H9 (cell line): ENCODE measurements around the gene TPRN. TPM values are rescaled to one million over a fixed set of nuclear protein-coding genes. Genes with fewer than 3 reads are reported as not detected.
A peak's percentile ranks its signal among the peaks of the same experiment; 100 is the strongest.

Experiments used
- DNase-seq: peaks from one replicate; pipeline ENCODE4 v3.0.0-alpha.2; 2017
- H2AFZ ChIP-seq: one replicate; pipeline ENCODE4 v1.6.1; 2013; ENCODE audit warnings: mild to moderate bottlenecking, low read length, control low read depth, moderate library complexity
- H2AK5ac ChIP-seq: 2 replicates; pipeline ENCODE4 v1.6.1; 2013; ENCODE audit warnings: low read length, control low read depth, mixed read lengths; ENCODE audit not compliant: insufficient read length
- H2BK120ac ChIP-seq: one replicate; pipeline ENCODE4 v1.6.1; 2013; ENCODE audit warnings: low read depth, mild to moderate bottlenecking, low read length, control low read depth, inconsistent platforms; ENCODE audit not compliant: poor library complexity, severe bottlenecking
- H2BK12ac ChIP-seq: 2 replicates; pipeline ENCODE4 v1.6.1; 2013; ENCODE audit warnings: low read length, control low read depth, mixed read lengths, low read depth; ENCODE audit not compliant: insufficient read length
- H2BK15ac ChIP-seq: 2 replicates; pipeline ENCODE4 v1.6.1; 2013; ENCODE audit warnings: low read depth, low read length, control low read depth
- H2BK20ac ChIP-seq: one replicate; pipeline ENCODE4 v1.6.1; 2013; ENCODE audit warnings: low read depth, mild to moderate bottlenecking, low read length, control low read depth, inconsistent platforms; ENCODE audit not compliant: poor library complexity, severe bottlenecking
- H2BK5ac ChIP-seq: 2 replicates; pipeline ENCODE4 v1.6.1; 2013; ENCODE audit warnings: low read length, control low read depth, mixed read lengths; ENCODE audit not compliant: insufficient read length
- H3K14ac ChIP-seq: 2 replicates; pipeline ENCODE4 v1.6.1; 2013; ENCODE audit warnings: low read length, control low read depth; ENCODE audit not compliant: insufficient read depth
- H3K18ac ChIP-seq: 2 replicates; pipeline ENCODE4 v1.6.1; 2013; ENCODE audit warnings: low read depth, mild to moderate bottlenecking, mixed read lengths, low read length, control low read depth; ENCODE audit not compliant: insufficient read length
- H3K23ac ChIP-seq: 2 replicates; pipeline ENCODE4 v1.6.1; 2013; ENCODE audit warnings: low read length, control low read depth, mixed read lengths, low read depth; ENCODE audit not compliant: insufficient read length
- H3K23me2 ChIP-seq: 2 replicates; pipeline ENCODE4 v1.6.1; 2013; ENCODE audit warnings: low read depth, mild to moderate bottlenecking, mixed read lengths, low read length, control low read depth; ENCODE audit not compliant: insufficient read length, poor library complexity, severe bottlenecking
- H3K27ac ChIP-seq: 2 replicates; pipeline ENCODE4 v1.5.1; 2013; ENCODE audit warnings: low read length, control low read depth, mixed read lengths, low read depth; ENCODE audit not compliant: insufficient read length
- H3K27me3 ChIP-seq: 2 replicates; pipeline ENCODE4 v1.6.1; 2013; ENCODE audit warnings: low read length, control low read depth, inconsistent platforms; ENCODE audit not compliant: insufficient read depth
- H3K4ac ChIP-seq: 2 replicates; pipeline ENCODE4 v1.6.1; 2013; ENCODE audit warnings: low read depth, mild to moderate bottlenecking, control low read depth, inconsistent platforms, low read length, moderate library complexity
- H3K4me1 ChIP-seq: 2 replicates; pipeline ENCODE4 v1.6.1; 2013; ENCODE audit warnings: low read length, control low read depth, inconsistent platforms; ENCODE audit not compliant: insufficient read depth
- H3K4me2 ChIP-seq: 2 replicates; pipeline ENCODE4 v1.6.1; 2013; ENCODE audit warnings: low read length, control low read depth, mixed read lengths; ENCODE audit not compliant: insufficient read length, insufficient read depth
- H3K56ac ChIP-seq: 2 replicates; pipeline ENCODE4 v1.6.1; 2013; ENCODE audit warnings: low read depth, mild to moderate bottlenecking, mixed read lengths, low read length, control low read depth; ENCODE audit not compliant: insufficient read length
- H3K79me1 ChIP-seq: 2 replicates; pipeline ENCODE4 v1.6.1; 2013; ENCODE audit warnings: low read depth, mild to moderate bottlenecking, moderate library complexity, low read length, control low read depth, inconsistent platforms; ENCODE audit not compliant: insufficient read depth, poor library complexity, severe bottlenecking
- H3K79me2 ChIP-seq: 2 replicates; pipeline ENCODE4 v1.6.1; 2013; ENCODE audit warnings: low read length, control low read depth, inconsistent platforms; ENCODE audit not compliant: insufficient read depth
- H3K9ac ChIP-seq: 2 replicates; pipeline ENCODE4 v1.6.1; 2013; ENCODE audit warnings: low read length, control low read depth, mixed read lengths; ENCODE audit not compliant: insufficient read length; ENCODE audit errors: extremely low read depth
- H3K9me3 ChIP-seq: one replicate; pipeline ENCODE4 v1.6.1; 2013; ENCODE audit warnings: low read depth, low read length, inconsistent platforms; ENCODE audit not compliant: control insufficient read depth
- H3T11ph ChIP-seq: one replicate; pipeline ENCODE4 v1.6.1; 2013; ENCODE audit warnings: mild to moderate bottlenecking, low read length, control low read depth, inconsistent platforms
- H4K20me1 ChIP-seq: one replicate; pipeline ENCODE4 v1.6.1; 2013; ENCODE audit not compliant: control insufficient read depth, insufficient read length, insufficient read depth
- H4K5ac ChIP-seq: 2 replicates; pipeline ENCODE4 v1.6.1; 2013; ENCODE audit warnings: low read depth, mild to moderate bottlenecking, mixed read lengths, low read length, control low read depth; ENCODE audit not compliant: insufficient read length
- H4K8ac ChIP-seq: replicated peaks from 2 replicates; pipeline ENCODE4 v1.6.1; 2013; ENCODE audit warnings: low read length, control low read depth, mixed read lengths, low read depth; ENCODE audit not compliant: insufficient read length
- H4K91ac ChIP-seq: 2 replicates; pipeline ENCODE4 v1.6.1; 2013; ENCODE audit warnings: low read depth, mild to moderate bottlenecking, moderate library complexity, mixed read lengths, low read length, control low read depth; ENCODE audit not compliant: insufficient read length
- H3K27ac Mint-ChIP-seq, 3 experiments: 2 replicates in 2 of 3; 3 replicates in 1 of 3; pipeline ENCODE4 v1.8.0; 2020 to 2021; ENCODE audit warnings: mixed read lengths in 3 of 3, mild to moderate bottlenecking in 1 of 3, moderate library complexity in 1 of 3
- H3K27me3 Mint-ChIP-seq: 2 replicates; pipeline ENCODE4 v1.8.0; 2021; ENCODE audit warnings: low read depth, mild to moderate bottlenecking, moderate library complexity, mixed read lengths
- H3K36me3 Mint-ChIP-seq, 3 experiments: 2 replicates in 2 of 3; 3 replicates in 1 of 3; pipeline ENCODE4 v1.8.0; 2020 to 2021; ENCODE audit warnings: low read depth in 3 of 3, mixed read lengths in 3 of 3; ENCODE audit not compliant: insufficient read depth in 1 of 3
- H3K4me1 Mint-ChIP-seq, 2 experiments: 2 replicates each; pipeline ENCODE4 v1.8.0; 2020; ENCODE audit warnings: mixed read lengths in 2 of 2
- H3K4me3 Mint-ChIP-seq, 2 experiments: 2 replicates in 1 of 2; 3 replicates in 1 of 2; pipeline ENCODE4 v1.8.0; 2020 to 2021; ENCODE audit warnings: mild to moderate bottlenecking in 2 of 2, mixed read lengths in 2 of 2, moderate library complexity in 1 of 2
- H3K9me3 Mint-ChIP-seq, 2 experiments: 2 replicates in 1 of 2; 3 replicates in 1 of 2; pipeline ENCODE4 v1.8.0; 2020; ENCODE audit warnings: mild to moderate bottlenecking in 2 of 2, mixed read lengths in 2 of 2, moderate library complexity in 1 of 2
- CTCF ChIP-seq: fragments of 200-600 bp; sonication (generic); conservative IDR thresholded peaks from 3 replicates; pipeline ENCODE4 v1.8.0; 2021; ENCODE audit warnings: antibody characterized with exemption, mild to moderate bottlenecking
- WGBS: extraction: QIAGEN DNeasy Blood & Tissue Kit; methylation state at CpG from one replicate; pipeline ENCODE4 v1.1.7; 2013; ENCODE audit warnings: missing lambda C conversion rate, low lambda C conversion rate, mixed read lengths; ENCODE audit not compliant: insufficient read length; ENCODE audit errors: extremely low coverage; 5-methylcytosine and 5-hydroxymethylcytosine counted together
- total RNA-seq: library from RNA; stranded (reverse); gene quantifications from 2 replicates; pipeline ENCODE4 v1.2.1, GENCODE V29; 2021

The TPRN gene
- total RNA-seq, 1 experiment from 2014 or later: 30.7 TPM

- H3K9ac ChIP-seq: peak overlapping the region; percentile 53
- H4K91ac ChIP-seq: no peak overlapping the region
- H3K4ac ChIP-seq: no peak overlapping the region
- no peak overlapping the region for H2BK12ac ChIP-seq
- H3K23ac ChIP-seq: no peak overlapping the region
- H3K79me1 ChIP-seq: no peaks in the 10 kb centered on the region
- no peak overlapping the region; a peak in 3 of 7 replicates for H3K27ac Mint-ChIP-seq
- H2BK120ac ChIP-seq: no peak overlapping the region
- H3T11ph ChIP-seq: no peak overlapping the region
- DNase-seq: no peak
- H3K36me3 Mint-ChIP-seq: peaks cover 19 to 26% (median 24%) of the 10 kb centered on the region in 3 experiments
- H2BK5ac ChIP-seq: no peak overlapping the region
- H3K27me3 Mint-ChIP-seq: peaks cover 18% of the 10 kb centered on the region
- no peak overlapping the region for H3K56ac ChIP-seq
- H3K23me2 ChIP-seq: peaks cover 12% of the 10 kb centered on the region
- no peak overlapping the region for H2BK20ac ChIP-seq
- whole genome bisulfite sequencing: no CpG with 5 or more reads among the region's 36 CpGs
- peak overlapping the region; percentile 46 for H3K4me2 ChIP-seq
- H2AFZ ChIP-seq: no peak overlapping the region
- no peaks in the 10 kb centered on the region; the same call in 1 of the 2 replicates for H3K4me1 ChIP-seq
- peaks cover 3% of the 10 kb centered on the region for H4K20me1 ChIP-seq
- no peak overlapping the region for H2AK5ac ChIP-seq
- H3K27ac ChIP-seq: no peak overlapping the region
- H4K5ac ChIP-seq: no peak overlapping the region
- no peaks in the 10 kb centered on the region for H3K27me3 ChIP-seq
- H2BK15ac ChIP-seq: no peak overlapping the region
- H3K14ac ChIP-seq: no peak overlapping the region; the same call in 1 of the 2 replicates
- no peaks in the 10 kb centered on the region; a peak in 2 of 5 replicates for H3K9me3 Mint-ChIP-seq
- peak overlapping the region; percentile 77 to 86 for H3K4me3 Mint-ChIP-seq
- H3K9me3 ChIP-seq: no peaks in the 10 kb centered on the region
- H3K4me1 Mint-ChIP-seq: peaks cover 24 to 34% of the 10 kb centered on the region in 2 experiments
- TF ChIP-seq CTCF: no peak
- H3K79me2 ChIP-seq: no peaks in the 10 kb centered on the region
- H3K18ac ChIP-seq: no peak overlapping the region
- H4K8ac ChIP-seq: no peak overlapping the region
These were observed 42.0 kb upstream of the TPRN start for GRCh38 chr9:137242269-137243203.
